Measurements from ENCODE around the gene TET1.
"Not testable (repeated sequence)": the region's sequence is repeated elsewhere in the genome, so short reads cannot be mapped to it uniquely, and the experiment has no call there.

Gene TET1

DNA sequence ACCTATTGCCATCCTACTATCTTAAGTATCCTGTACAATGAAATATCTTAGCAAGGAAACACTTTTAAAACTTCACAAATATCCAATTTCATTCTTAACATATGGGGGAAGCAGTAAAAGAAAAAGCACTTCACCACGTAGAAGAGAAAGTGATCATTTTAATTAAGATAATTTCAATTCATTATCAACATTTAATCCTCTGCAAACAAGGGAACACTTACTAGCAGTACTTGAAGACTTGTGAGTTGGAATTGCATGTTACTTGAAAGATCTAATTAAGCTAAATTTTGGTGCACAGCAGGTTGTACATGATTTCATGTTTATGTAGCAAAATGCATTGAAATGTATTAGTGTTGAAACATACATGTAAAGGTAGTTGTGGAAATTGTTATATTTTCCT, 140.1 kb downstream of the TET1 start:
- no peak for DNase-seq (ENCODE audit: low read depth in 2 of 2)

- no peak for DNase-seq (ENCODE audit: low read depth in 2 of 2)
These were observed 145.4 kb downstream of the TET1 start for GRCh38 chr10:68705548-68705947.

DNA sequence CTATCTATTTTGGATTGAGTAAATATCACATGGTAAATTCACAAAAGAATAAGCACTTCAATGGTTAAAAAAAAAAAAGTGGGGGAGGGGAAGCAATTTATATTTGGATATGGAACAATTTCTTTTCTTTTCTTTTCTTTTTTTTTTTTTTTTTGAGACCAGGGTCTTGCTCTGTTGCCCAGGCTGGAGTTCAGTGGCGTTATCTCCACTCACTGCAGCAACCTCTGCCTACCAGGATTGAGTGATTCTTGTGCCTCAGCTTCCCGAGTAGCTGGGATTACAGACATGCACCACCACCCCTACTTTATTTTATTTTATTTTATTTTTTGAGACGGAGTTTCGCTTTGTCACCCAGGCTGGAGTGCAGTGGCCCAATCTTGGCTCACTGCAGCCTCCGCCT, 148.8 kb downstream of the TET1 start:
- DNase-seq (ENCODE audit: low read depth in 2 of 2): not testable (repeated sequence)

DNA sequence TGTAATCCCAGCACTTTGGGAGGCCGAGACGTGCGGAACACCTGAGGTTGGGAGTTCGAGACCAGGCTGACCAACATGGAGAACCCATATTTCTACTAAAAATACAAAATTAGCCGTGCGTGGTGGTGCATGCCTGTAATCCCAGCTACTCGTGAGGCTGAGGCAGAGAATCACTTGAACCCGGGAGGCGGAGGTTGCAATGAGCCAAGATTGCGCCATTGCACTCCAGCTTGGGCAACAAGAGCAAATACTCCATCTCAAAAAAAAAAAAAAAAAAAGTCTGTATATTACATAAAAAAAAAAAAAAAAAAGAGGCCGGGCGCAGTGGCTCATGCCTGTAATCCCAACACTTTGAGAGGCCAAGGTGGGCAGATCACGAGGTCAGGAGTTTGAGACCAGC, 152.9 kb downstream of the TET1 start:
- DNase-seq (ENCODE audit: low read depth in 2 of 2): not testable (repeated sequence)

- DNase-seq (ENCODE audit: low read depth in 2 of 2): no peak
These were observed 157.3 kb downstream of the TET1 start for GRCh38 chr10:68717435-68717834.

DNA sequence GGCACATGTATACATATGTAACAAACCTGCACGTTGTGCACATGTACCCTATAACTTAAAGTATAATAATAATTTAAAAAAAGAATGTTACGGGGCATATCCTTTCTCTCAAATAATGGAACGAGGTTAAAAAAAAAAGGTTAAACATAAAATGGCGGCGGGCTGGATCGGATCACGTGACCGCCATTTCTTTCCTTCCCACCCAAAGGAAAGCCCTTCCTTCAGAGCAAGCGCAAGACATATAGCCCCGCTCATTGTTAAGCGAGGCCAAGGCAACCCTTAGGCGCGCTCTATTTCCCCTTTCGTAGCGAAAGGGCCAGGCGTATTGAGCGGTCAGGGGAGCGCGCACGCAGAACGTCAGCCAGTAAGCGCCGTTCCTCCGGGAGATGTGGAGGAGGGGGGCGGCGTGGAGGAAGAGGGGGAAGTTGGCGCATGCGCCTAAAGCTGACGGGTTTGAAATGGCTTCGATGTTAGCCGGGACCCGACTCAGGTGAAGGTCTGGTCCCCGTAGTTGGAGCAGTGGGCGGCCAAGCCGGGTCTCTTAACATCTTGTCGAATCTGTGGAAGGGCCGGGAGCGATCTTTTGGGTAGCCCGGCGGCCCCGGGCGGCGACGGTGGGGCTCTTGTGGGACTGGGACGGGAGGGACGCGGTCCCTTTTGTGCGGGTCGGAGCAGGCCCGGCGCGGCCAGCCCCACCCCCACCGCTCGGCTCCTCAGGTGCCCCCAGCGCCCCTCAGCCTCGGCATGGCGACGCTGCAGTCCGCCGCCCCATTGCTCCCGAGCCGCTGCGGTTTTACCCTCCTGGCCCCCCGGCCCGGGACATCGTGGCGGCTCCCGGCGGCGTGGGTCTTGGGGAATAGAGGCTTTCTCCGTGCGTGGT, 160.9 kb downstream of the TET1 start, which contains the start of gene CCAR1:
CCAR1 (plus strand) TSS at position 447 of the 880 bp plus-strand sequence. CDS start 1,266 bp downstream, outside the sequence.
- peak; percentile 94 to 97 for DNase-seq (ENCODE audit: low read depth in 2 of 2)

DNA sequence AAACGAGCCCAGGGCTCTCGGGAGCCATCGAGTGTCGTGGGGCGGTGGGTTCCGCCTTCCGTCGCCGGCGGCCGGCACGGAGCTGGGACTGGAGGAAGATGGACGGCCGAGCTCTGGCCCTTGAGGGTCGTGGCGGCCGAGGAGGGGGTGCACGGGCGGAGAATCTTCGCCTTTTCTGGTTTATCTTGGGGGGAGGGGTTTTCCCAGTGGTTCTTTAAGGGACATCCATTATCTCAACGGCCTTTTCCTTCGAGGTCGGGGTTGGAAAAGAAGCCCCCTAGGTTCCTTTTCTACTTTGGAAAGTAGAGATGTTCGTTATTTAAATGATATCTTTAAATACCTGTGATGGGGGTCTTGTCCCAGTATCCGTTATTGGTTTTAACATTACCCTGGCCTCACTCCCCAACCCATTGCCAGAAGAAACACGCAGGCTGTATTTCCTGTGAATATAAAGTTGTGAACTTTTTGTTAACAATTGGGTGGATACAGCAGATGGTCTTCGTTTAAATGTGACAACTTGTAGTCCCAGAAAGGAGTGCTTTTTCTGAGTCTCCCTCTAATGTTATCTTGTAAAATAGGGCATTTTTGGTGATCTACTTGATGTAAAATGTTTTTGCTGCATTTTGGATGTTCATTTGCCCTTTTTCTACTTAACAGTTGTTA, 161.7 kb downstream of the TET1 start:
- no peak for DNase-seq (ENCODE audit: low read depth in 2 of 2)

DNA sequence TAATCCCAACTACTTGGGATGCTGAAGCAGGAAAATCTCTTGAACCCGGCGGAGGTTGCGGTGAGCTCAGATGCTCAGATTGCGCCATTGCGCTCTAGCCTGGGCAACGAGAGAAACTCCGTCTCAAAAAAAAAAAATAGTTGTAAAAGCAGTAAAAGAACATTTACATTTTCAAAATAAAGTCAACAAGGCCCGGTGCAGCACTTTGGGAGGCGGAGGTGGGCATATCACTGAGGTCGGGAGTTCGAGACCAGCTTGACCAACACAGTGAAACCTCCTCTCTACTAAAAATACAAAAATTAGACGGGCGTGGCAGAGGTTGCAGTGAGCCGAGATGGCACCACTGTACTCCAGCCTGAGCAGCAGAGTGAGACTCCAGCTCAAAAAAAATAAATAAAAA, 164.9 kb downstream of the TET1 start:
- DNase-seq (ENCODE audit: low read depth in 2 of 2): no peak

DNA sequence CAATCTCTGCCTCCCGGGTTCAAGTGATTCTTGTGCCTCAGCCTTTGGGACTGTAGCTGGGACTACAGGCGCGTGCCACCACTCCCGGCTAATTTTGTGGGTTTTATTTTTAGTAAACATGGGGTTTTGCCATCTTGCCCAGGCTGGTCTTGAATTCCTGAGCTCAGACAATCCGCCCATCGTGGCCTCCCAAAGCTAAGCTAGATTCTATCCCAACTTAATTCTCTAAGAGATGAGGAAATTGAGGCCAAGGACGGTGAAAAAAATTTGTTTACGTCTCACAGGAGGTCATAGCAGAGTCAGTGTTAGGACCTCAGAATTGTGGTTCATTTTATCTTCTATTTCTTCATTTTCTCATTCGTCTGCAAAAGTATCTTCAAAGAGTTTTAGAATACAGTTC, 167.0 kb downstream of the TET1 start:
- DNase-seq (ENCODE audit: low read depth in 2 of 2): no peak

- DNase-seq (ENCODE audit: low read depth in 2 of 2): no peak
These were observed 172.5 kb downstream of the TET1 start for GRCh38 chr10:68732651-68733050.

GRCh38 chr10:68734349-68734748, 174.2 kb downstream of the TET1 start:
- DNase-seq (ENCODE audit: low read depth in 2 of 2): no peak

- no peak for DNase-seq (ENCODE audit: low read depth in 2 of 2)
These were observed 175.0 kb downstream of the TET1 start for GRCh38 chr10:68735119-68735518.

- not testable (repeated sequence) for DNase-seq (ENCODE audit: low read depth in 2 of 2)
These were observed 175.6 kb downstream of the TET1 start for GRCh38 chr10:68735739-68736138.

- not testable (repeated sequence) for DNase-seq (ENCODE audit: low read depth in 2 of 2)
These were observed 180.5 kb downstream of the TET1 start for GRCh38 chr10:68740676-68741075.

GRCh38 chr10:68742397-68742796, 182.3 kb downstream of the TET1 start:
- DNase-seq (ENCODE audit: low read depth in 2 of 2): no peak

Measured in activated CD4-positive, alpha-beta T cell treated with anti-CD3 and anti-CD28 coated beads for 24 hours (primary cell).